Measurements from ENCODE around the gene TCF3.

Gene TCF3

DNA sequence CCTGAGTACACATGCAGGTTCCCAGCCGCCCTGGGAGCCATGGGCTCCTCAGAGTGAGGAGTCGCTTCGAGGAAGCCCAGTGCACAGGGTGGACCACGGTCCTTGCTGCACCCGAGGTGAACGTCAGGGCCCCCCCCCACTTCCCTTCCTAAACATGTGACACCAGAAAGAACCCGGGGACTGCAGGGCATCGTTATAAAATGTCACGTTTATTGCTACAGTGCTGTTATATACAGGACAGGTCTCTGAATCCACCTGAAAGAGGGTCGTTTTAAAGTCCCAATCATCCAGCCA lies 43.4 kb downstream of the TCF3 start:
- H3K27me3 ChIP-seq (ENCODE audit: control insufficient read depth in 1 of 2, insufficient read depth in 1 of 2, low read length in 2 of 2): no peaks in the 10 kb centered on the region
- no peak for DNase-seq
- H3K9ac ChIP-seq (ENCODE audit: low read length): no peak overlapping the region
- WGBS: 86% methylated on average over 10 of the region's 10 CpGs
- no peak overlapping the region for H2BK15ac ChIP-seq (ENCODE audit: low read depth, poor library complexity, severe bottlenecking)
- H4K8ac ChIP-seq (ENCODE audit: low read length): no peak overlapping the region
- no peak overlapping the region for H2AK5ac ChIP-seq (ENCODE audit: low read length, severe bottlenecking)
- peaks cover 38 to 51% of the 10 kb centered on the region in 2 experiments for H3K36me3 ChIP-seq (ENCODE audit: control insufficient read depth in 1 of 2, insufficient read depth in 2 of 2, low read depth in 1 of 2, low read length in 2 of 2)
- no peak overlapping the region for H3K18ac ChIP-seq (ENCODE audit: low read depth in 1 of 2, low read length in 2 of 2)
- H3K23ac ChIP-seq (ENCODE audit: low read length in 2 of 2): no peak overlapping the region
- no peak overlapping the region for H3K4ac ChIP-seq (ENCODE audit: low read depth in 1 of 2, low read length in 2 of 2)
- no peak overlapping the region for H2BK12ac ChIP-seq (ENCODE audit: low read length in 2 of 2)
- no peak overlapping the region for H2BK120ac ChIP-seq (ENCODE audit: low read depth, low read length)
- no peak overlapping the region for H3K4me3 ChIP-seq (ENCODE audit: insufficient read depth in 1 of 2, low read depth in 1 of 2, low read length in 2 of 2)
- H2AFZ ChIP-seq (ENCODE audit: low read depth, low read length): no peak overlapping the region
- no peak overlapping the region for H3K27ac ChIP-seq (ENCODE audit: low read length, poor library complexity, severe bottlenecking)
- H2BK5ac ChIP-seq (ENCODE audit: low read depth, low read length, poor library complexity, severe bottlenecking): no peak overlapping the region
- no peak overlapping the region for H4K91ac ChIP-seq (ENCODE audit: low read length)
- H3K9me3 ChIP-seq (ENCODE audit: control insufficient read depth, low read length): no peaks in the 10 kb centered on the region
- no peak overlapping the region for H3K4me2 ChIP-seq (ENCODE audit: low read length, poor library complexity, severe bottlenecking)
- no peak overlapping the region for H3K14ac ChIP-seq (ENCODE audit: low read length in 2 of 2)
- H3K4me1 ChIP-seq (ENCODE audit: control insufficient read depth, insufficient read depth, low read depth, low read length): peaks cover 24% of the 10 kb centered on the region
- peaks cover 15% of the 10 kb centered on the region for H3K79me1 ChIP-seq (replicated peaks; ENCODE audit: low read length, poor library complexity, severe bottlenecking)

DNA sequence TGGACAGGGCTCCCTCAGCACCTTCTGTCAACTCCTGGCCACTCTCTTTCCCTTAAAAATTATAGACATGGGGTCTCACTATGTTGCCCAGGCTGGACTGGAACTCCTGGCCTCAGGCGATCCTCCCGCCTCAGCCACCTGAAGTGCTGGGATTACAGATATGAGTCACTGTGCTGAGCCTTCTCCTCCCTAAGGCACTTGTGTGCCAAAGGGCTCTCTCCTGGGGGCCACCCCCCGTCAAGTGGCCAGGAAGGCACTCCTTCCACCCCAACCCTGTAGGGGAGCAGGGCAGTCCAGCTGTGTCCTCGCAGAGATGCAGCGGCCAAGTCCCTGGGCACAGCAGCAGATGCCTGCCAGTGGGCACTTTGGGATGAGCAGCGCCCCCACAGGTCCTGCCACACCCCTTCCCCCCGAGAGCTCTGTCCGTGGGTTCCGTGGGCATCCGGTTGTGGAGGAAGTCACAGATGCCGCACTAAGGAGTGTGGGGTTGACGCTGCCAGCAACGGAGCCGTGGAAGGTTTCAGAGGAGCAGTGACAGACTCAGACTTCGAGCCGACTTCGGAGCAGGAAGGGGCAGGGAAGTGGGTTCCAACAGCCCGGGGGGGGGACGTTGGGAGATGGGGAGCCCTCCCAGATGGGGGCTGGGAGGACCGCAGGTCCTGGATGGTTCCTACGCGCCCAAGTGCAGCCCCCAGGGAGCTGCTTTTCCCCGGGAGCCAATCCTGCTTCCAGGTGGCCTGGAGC lies 43.9 kb downstream of the TCF3 start:
- H4K91ac ChIP-seq (ENCODE audit: low read length): no peak overlapping the region
- no peak overlapping the region for H2BK120ac ChIP-seq (ENCODE audit: low read depth, low read length)
- H2AFZ ChIP-seq (ENCODE audit: low read depth, low read length): no peak overlapping the region
- H2BK12ac ChIP-seq (ENCODE audit: low read length in 2 of 2): no peak overlapping the region
- DNase-seq: no peak
- H3K14ac ChIP-seq (ENCODE audit: low read length in 2 of 2): peak overlapping the region in 1 of 2 experiments; percentile 49
- no peak overlapping the region for H3K4me2 ChIP-seq (ENCODE audit: low read length, poor library complexity, severe bottlenecking)
- peaks cover 12% of the 10 kb centered on the region for H3K79me1 ChIP-seq (replicated peaks; ENCODE audit: low read length, poor library complexity, severe bottlenecking)
- H3K36me3 ChIP-seq (ENCODE audit: control insufficient read depth in 1 of 2, insufficient read depth in 2 of 2, low read depth in 1 of 2, low read length in 2 of 2): peaks cover 32 to 46% of the 10 kb centered on the region in 2 experiments
- no peak overlapping the region for H3K27ac ChIP-seq (ENCODE audit: low read length, poor library complexity, severe bottlenecking)
- no peak overlapping the region for H4K8ac ChIP-seq (ENCODE audit: low read length)
- peak overlapping the region; percentile 36 for H3K9ac ChIP-seq (ENCODE audit: low read length)
- H2AK5ac ChIP-seq (ENCODE audit: low read length, severe bottlenecking): no peak overlapping the region
- H3K4me3 ChIP-seq (ENCODE audit: insufficient read depth in 1 of 2, low read depth in 1 of 2, low read length in 2 of 2): no peak overlapping the region
- H3K4me1 ChIP-seq (ENCODE audit: control insufficient read depth, insufficient read depth, low read depth, low read length): peaks cover 26% of the 10 kb centered on the region
- no peak overlapping the region for H3K4ac ChIP-seq (ENCODE audit: low read depth in 1 of 2, low read length in 2 of 2)
- no peaks in the 10 kb centered on the region for H3K27me3 ChIP-seq (ENCODE audit: control insufficient read depth in 1 of 2, insufficient read depth in 1 of 2, low read length in 2 of 2)
- no peak overlapping the region for H2BK5ac ChIP-seq (ENCODE audit: low read depth, low read length, poor library complexity, severe bottlenecking)
- H3K18ac ChIP-seq (ENCODE audit: low read depth in 1 of 2, low read length in 2 of 2): no peak overlapping the region
- WGBS: 89% methylated on average over 23 of the region's 23 CpGs
- H2BK15ac ChIP-seq (ENCODE audit: low read depth, poor library complexity, severe bottlenecking): no peak overlapping the region
- H3K9me3 ChIP-seq (ENCODE audit: control insufficient read depth, low read length): no peaks in the 10 kb centered on the region
- H3K23ac ChIP-seq (ENCODE audit: low read length in 2 of 2): no peak overlapping the region

DNA sequence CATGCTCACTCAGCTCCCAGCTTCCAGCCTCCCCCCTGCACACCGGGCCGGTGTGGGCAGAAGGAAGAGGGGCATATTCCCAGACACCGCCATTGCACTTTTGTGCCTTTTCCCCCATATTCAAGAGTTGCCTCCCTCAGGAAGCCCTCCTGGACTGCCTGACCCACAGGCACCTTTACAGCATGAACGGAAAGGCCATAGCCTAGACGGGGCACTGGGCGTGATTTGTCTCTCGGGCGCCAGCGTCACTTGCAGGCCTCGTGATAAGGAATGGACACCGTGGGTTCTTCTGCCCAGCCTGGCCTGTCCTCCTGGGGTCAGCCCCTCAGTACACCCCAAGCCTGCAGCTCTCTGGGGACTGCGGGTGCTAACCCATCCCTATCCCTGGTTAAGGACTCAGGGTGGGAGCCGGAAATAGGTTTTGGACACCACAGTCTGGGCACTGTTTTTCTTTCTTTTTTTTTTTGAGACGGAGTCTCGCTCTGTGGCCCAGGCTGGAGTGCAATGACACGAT lies 46.2 kb downstream of the TCF3 start:
- DNase-seq: no peak
- Histone ChIP-seq H3K27ac (ENCODE audit: low read length, poor library complexity, severe bottlenecking) (peak overlapping the region; percentile 98), H3K4me1 (ENCODE audit: control insufficient read depth, insufficient read depth, low read depth, low read length) (peaks cover 28% of the 10 kb centered on the region), H2BK12ac (ENCODE audit: low read length in 2 of 2) (peak overlapping the region in 1 of 2 experiments; percentile 18), H3K9ac (ENCODE audit: low read length) (peak overlapping the region; percentile 91), H3K4me3 (ENCODE audit: insufficient read depth in 1 of 2, low read depth in 1 of 2, low read length in 2 of 2) (peak overlapping the region; percentile 44 to 97), H3K4me2 (ENCODE audit: low read length, poor library complexity, severe bottlenecking) (peak overlapping the region; percentile 93), H3K79me1 (replicated peaks; ENCODE audit: low read length, poor library complexity, severe bottlenecking) (peaks cover 10% of the 10 kb centered on the region), H3K18ac (ENCODE audit: low read depth in 1 of 2, low read length in 2 of 2) (peak overlapping the region; percentile 29 to 37), H3K23ac (ENCODE audit: low read length in 2 of 2) (peak overlapping the region in 1 of 2 experiments; percentile 90), H2AK5ac (ENCODE audit: low read length, severe bottlenecking) (peak overlapping the region; percentile 65), H4K8ac (ENCODE audit: low read length) (peak overlapping the region; percentile 74), H3K9me3 (ENCODE audit: control insufficient read depth, low read length) (no peaks in the 10 kb centered on the region), H2BK5ac (ENCODE audit: low read depth, low read length, poor library complexity, severe bottlenecking) (no peak overlapping the region), H3K4ac (ENCODE audit: low read depth in 1 of 2, low read length in 2 of 2) (peak overlapping the region; percentile 67 to 78), H3K27me3 (ENCODE audit: control insufficient read depth in 1 of 2, insufficient read depth in 1 of 2, low read length in 2 of 2) (no peaks in the 10 kb centered on the region), H2BK15ac (ENCODE audit: low read depth, poor library complexity, severe bottlenecking) (peak overlapping the region; percentile 57), H4K91ac (ENCODE audit: low read length) (peak overlapping the region; percentile 52), H2AFZ (ENCODE audit: low read depth, low read length) (no peak overlapping the region), H3K14ac (ENCODE audit: low read length in 2 of 2) (peak overlapping the region in 1 of 2 experiments; percentile 9), H3K36me3 (ENCODE audit: control insufficient read depth in 1 of 2, insufficient read depth in 2 of 2, low read depth in 1 of 2, low read length in 2 of 2) (peaks cover 15 to 37% of the 10 kb centered on the region in 2 experiments), H2BK120ac (ENCODE audit: low read depth, low read length) (peak overlapping the region; percentile 6)
- WGBS: 47% methylated on average over 16 of the region's 16 CpGs

DNA sequence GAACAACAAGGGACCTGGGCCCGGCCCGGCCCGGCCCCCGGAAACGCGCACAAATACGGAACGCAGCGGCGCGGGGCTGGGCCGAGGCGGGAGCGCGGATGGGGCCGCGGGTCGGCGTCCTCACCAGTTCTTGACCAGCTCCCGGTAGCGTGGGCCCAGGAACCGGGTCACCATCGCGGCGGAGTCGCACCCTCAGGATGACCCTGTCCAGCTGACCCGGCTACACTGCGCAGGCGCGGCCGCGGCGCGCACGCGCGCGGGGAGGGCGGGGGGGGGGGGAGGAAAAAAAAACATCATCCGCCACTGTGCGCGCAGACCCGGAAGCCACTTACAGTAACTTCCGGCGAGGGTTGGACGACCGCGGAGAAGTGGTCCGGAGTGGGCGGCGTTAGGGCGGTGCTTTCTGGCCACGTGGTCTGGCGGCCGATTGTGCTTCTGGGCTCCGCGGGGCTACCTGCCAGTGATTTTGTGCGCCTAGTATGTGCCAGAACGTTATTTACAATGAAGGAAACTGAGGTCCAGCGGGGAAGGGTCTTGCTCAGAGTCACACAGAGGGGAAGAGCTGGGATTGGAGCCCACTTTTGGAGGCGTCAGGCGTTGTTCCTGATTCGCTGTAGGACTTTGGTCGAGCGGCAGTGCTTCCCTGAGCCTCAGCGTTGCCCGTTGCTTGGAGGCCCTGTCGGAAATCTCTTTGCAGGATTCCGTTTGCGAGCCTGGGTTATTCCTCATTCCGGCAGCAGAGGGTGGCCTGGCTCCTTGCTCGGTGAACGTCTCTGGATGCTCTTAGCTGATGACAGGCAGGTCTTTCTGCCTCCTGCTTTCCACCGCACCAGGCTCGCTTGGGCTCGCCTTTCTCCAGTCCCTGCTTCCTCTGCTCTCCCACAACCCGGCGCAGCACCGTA lies 46.9 kb downstream of the TCF3 start, which contains the start of gene UQCR11:
Gene UQCR11 (minus strand): TSS at position 227 of the 902 bp plus-strand sequence. CDS start 53 bp downstream, at position 174.
- peak within 1 kb of the TSS; percentile 88 for H2AK5ac ChIP-seq (ENCODE audit: low read length, severe bottlenecking)
- H3K4me2 ChIP-seq (ENCODE audit: low read length, poor library complexity, severe bottlenecking): peak within 1 kb of the TSS; percentile 98
- H3K14ac ChIP-seq (ENCODE audit: low read length in 2 of 2): peak within 1 kb of the TSS in 1 of 2 experiments; percentile 98
- H2BK15ac ChIP-seq (ENCODE audit: low read depth, poor library complexity, severe bottlenecking): peak within 1 kb of the TSS; percentile 93
- peak within 1 kb of the TSS in 1 of 2 experiments; percentile 90 for H3K23ac ChIP-seq (ENCODE audit: low read length in 2 of 2)
- peak within 1 kb of the TSS; percentile 97 for H3K9ac ChIP-seq (ENCODE audit: low read length)
- peaks cover 9% of the 10 kb centered on the region for H3K79me1 ChIP-seq (replicated peaks; ENCODE audit: low read length, poor library complexity, severe bottlenecking)
- H3K9me3 ChIP-seq (ENCODE audit: control insufficient read depth, low read length): no peaks in the 10 kb centered on the region
- H2AFZ ChIP-seq (ENCODE audit: low read depth, low read length): peak within 1 kb of the TSS; percentile 97
- peaks cover 10 to 34% of the 10 kb centered on the region in 2 experiments for H3K36me3 ChIP-seq (ENCODE audit: control insufficient read depth in 1 of 2, insufficient read depth in 2 of 2, low read depth in 1 of 2, low read length in 2 of 2)
- H3K4me3 ChIP-seq (ENCODE audit: insufficient read depth in 1 of 2, low read depth in 1 of 2, low read length in 2 of 2): peak within 1 kb of the TSS; percentile 97
- H3K18ac ChIP-seq (ENCODE audit: low read depth in 1 of 2, low read length in 2 of 2): peak within 1 kb of the TSS; percentile 92 to 95
- peak within 1 kb of the TSS; percentile 76 for H2BK5ac ChIP-seq (ENCODE audit: low read depth, low read length, poor library complexity, severe bottlenecking)
- peak within 1 kb of the TSS; percentile 6 for H2BK120ac ChIP-seq (ENCODE audit: low read depth, low read length)
- DNase-seq: peak; percentile 98
- no peaks in the 10 kb centered on the region for H3K27me3 ChIP-seq (ENCODE audit: control insufficient read depth in 1 of 2, insufficient read depth in 1 of 2, low read length in 2 of 2)
- H4K91ac ChIP-seq (ENCODE audit: low read length): peak within 1 kb of the TSS; percentile 95
- H3K4me1 ChIP-seq (ENCODE audit: control insufficient read depth, insufficient read depth, low read depth, low read length): peaks cover 28% of the 10 kb centered on the region
- H4K8ac ChIP-seq (ENCODE audit: low read length): peak within 1 kb of the TSS; percentile 94
- H3K4ac ChIP-seq (ENCODE audit: low read depth in 1 of 2, low read length in 2 of 2): peak within 1 kb of the TSS; percentile 93 to 97
- H2BK12ac ChIP-seq (ENCODE audit: low read length in 2 of 2): peak within 1 kb of the TSS; percentile 18 to 93
- WGBS: under 1% methylated on average over 75 of the region's 79 CpGs
- peak within 1 kb of the TSS; percentile 98 for H3K27ac ChIP-seq (ENCODE audit: low read length, poor library complexity, severe bottlenecking)

All from mesenchymal stem cell (in vitro differentiated cells and primary cell).